IMR-90 (cell line): ENCODE results near the gene CCDC171.

ENCODE experiments used
- BHLHE40 ChIP-seq: fragments of 150-350 bp; IDR thresholded peaks from 2 replicates; pipeline ENCODE4 v1.6.1; 2016; ENCODE audit warnings: mild to moderate bottlenecking, low read depth, low read length
- CEBPB ChIP-seq: IDR thresholded peaks from 2 replicates; pipeline ENCODE4 v1.6.1; 2012; ENCODE audit warnings: low read depth, low read length, improper control_type of control experiment
- CTCF ChIP-seq: conservative IDR thresholded peaks from 2 replicates; pipeline ENCODE4 v1.5.1; 2012; ENCODE audit warnings: mild to moderate bottlenecking, low read depth, low read length, improper control_type of control experiment
- FOS ChIP-seq: fragments of 150-350 bp; IDR thresholded peaks from 2 replicates; pipeline ENCODE4 v1.6.1; 2016; ENCODE audit warnings: low read depth, low read length
- MAZ ChIP-seq: IDR thresholded peaks from 2 replicates; pipeline ENCODE4 v1.6.1; 2012; ENCODE audit warnings: low read depth, mild to moderate bottlenecking, low read length, improper control_type of control experiment, moderate library complexity, borderline replicate concordance
- POLR2A ChIP-seq: IDR thresholded peaks from 2 replicates; pipeline ENCODE4 v1.6.1; 2012; ENCODE audit warnings: mild to moderate bottlenecking, low read depth, low read length
- RAD21 ChIP-seq: IDR thresholded peaks from 2 replicates; pipeline ENCODE4 v1.6.1; 2012; ENCODE audit warnings: low read length, improper control_type of control experiment
- SMC3 ChIP-seq: fragments of 150-350 bp; IDR thresholded peaks from 2 replicates; pipeline ENCODE4 v1.6.1; 2016; ENCODE audit warnings: low read depth, mild to moderate bottlenecking, antibody characterized with exemption, low read length, moderate library complexity
- TF ChIP-seq, protein P1 (sequence below): fragments of 150-350 bp; IDR thresholded peaks from 2 replicates; pipeline ENCODE4 v1.6.1; 2017; ENCODE audit warnings: mild to moderate bottlenecking, antibody characterized with exemption, low read length, low read depth

DNA sequence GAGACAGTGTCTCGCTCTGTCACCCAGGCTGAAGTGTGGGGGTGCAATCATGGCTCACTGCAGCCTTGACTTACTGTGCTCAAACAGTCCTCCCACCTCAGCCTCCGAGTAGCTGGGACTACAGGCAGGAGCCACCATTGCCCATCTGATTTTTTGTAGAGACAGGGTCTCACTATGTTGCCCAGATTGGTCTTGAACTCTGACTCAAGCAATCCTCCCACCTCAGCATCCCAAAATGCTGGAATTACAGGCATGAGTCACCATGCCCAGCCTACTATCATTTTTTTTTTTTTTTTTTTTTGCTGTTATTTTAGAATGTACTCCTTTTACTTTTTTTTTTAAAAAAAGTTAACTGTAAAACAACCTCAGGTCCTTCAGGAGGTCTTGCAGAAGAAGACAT, 449.0 kb downstream of the CCDC171 start:
- TF ChIP-seq CEBPB (no peak), POLR2A (no peak), SMC3 (no peak), CTCF (no peak), FOS (peak; percentile 51), BHLHE40 (no peak), MAZ (no peak), RAD21 (no peak)
- TF ChIP-seq, protein P1, sequence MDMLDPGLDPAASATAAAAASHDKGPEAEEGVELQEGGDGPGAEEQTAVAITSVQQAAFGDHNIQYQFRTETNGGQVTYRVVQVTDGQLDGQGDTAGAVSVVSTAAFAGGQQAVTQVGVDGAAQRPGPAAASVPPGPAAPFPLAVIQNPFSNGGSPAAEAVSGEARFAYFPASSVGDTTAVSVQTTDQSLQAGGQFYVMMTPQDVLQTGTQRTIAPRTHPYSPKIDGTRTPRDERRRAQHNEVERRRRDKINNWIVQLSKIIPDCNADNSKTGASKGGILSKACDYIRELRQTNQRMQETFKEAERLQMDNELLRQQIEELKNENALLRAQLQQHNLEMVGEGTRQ, result no peak
